Fibroblast of the aortic adventitia (primary cell): ENCODE measurements around the gene DDB1. TPM values are rescaled to one million over a fixed set of nuclear protein-coding genes. Genes with fewer than 3 reads are reported as not detected.

Experiments used
- DNase-seq: peaks from one replicate; pipeline ENCODE4 v3.0.0-alpha.2; 2010; ENCODE audit warnings: low read depth
- H3K4me3 ChIP-seq: 2 replicates; pipeline ENCODE4 v1.5.1; 2011; ENCODE audit warnings: low read depth, mild to moderate bottlenecking, control low read depth, low read length, moderate library complexity
- total RNA-seq: library from RNA; depleted of rRNA; stranded (reverse); fragments of >200 nt; gene quantifications from 2 replicates; pipeline ENCODE4 v1.2.3, GENCODE V29; 2012; ENCODE audit warnings: low replicate concordance
- TF ChIP-seq, protein P1 (sequence below): IDR thresholded peaks from 2 replicates; pipeline ENCODE4 v1.5.1; 2011; ENCODE audit warnings: mild to moderate bottlenecking, low read length, control low read depth, inconsistent platforms; ENCODE audit not compliant: insufficient read depth

DDB1 gene
- total RNA-seq, 1 donor: 290 TPM

DNA sequence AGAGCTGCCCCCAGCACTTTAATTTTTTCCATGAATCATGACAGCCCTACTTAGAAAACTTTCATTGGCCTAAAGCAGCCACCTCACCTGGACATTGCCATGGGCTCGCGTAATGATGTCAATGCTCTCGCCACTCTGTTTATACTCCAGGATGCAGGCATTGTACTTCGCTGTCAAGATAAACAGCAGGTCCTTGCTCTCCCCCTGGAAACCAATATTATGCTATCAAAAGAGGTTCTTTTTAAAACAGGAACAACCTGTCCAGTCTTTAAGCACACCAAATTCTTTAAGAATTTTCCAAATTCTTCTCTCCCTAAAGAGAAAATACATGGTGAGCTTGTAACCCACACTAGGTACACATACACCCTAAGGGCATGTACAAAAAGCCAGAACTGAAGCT is 3.0 kb downstream of the DDB1 start:
- H3K4me3 ChIP-seq: peak overlapping the region; percentile 35
- no peak for DNase-seq
- TF ChIP-seq, protein P1, sequence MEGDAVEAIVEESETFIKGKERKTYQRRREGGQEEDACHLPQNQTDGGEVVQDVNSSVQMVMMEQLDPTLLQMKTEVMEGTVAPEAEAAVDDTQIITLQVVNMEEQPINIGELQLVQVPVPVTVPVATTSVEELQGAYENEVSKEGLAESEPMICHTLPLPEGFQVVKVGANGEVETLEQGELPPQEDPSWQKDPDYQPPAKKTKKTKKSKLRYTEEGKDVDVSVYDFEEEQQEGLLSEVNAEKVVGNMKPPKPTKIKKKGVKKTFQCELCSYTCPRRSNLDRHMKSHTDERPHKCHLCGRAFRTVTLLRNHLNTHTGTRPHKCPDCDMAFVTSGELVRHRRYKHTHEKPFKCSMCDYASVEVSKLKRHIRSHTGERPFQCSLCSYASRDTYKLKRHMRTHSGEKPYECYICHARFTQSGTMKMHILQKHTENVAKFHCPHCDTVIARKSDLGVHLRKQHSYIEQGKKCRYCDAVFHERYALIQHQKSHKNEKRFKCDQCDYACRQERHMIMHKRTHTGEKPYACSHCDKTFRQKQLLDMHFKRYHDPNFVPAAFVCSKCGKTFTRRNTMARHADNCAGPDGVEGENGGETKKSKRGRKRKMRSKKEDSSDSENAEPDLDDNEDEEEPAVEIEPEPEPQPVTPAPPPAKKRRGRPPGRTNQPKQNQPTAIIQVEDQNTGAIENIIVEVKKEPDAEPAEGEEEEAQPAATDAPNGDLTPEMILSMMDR: no peak

DNA sequence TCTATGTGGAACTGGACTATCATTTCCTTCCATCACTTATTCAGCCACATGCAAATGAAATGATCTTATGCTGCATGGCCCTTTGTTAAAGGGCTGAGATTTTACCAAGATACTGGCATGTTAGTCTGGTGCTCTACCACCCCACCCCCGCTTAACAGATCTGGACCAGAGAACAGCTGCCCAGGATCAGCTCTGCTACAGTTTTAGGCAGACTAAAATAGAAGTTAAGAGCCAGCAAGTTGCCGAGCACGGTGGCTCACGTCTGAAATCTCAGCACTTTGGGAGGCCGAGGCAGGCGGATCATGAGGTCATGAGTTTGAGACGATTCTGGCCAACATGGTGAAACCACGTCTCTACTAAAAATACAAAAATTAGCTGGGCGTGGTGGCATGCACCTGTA is 4.6 kb downstream of the DDB1 start:
- peak overlapping the region; percentile 9 for H3K4me3 ChIP-seq
- DNase-seq: no peak
- TF ChIP-seq, protein P1: no peak

- no peak overlapping the region for H3K4me3 ChIP-seq
- TF ChIP-seq, protein P1: no peak
- peak; percentile 79 for DNase-seq
Observed at GRCh38 chr11:61327669-61328071, 5.2 kb downstream of the DDB1 start.

DNA sequence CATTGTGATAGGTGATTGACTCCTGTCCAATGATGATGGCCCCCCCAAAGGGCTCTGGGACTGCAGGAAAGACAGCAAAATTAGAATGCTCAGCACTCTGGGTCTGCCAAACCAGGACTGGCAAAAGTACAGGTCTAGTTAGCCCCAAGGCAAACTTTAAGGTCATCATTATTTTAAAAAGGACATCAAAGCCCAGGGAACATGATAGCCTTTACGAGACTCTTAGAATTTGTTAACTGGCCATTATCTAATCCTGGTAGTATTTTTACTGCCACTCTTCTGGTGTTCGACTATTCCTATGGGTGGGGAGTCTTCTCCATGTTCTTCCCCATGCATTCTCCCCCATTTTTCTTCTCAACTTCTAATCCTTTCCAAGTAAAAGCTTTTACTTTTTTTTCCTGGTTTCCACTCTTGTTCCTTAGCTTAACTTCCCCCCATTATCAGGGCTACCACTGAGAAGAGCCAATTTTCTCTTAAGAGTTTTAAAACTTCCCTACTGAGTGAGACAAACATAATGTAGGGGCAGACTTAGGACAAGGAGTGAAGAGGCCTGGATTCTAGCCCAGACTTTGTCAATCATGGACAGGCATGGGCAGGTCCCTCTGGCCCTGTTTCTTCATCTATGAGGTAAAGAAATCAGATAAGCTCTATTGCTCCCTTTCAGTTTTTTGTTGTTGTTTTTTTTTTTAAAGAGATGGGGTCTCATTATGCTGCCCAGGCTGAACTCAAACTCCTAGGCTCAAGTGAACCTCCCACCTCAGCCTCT is 7.1 kb downstream of the DDB1 start:
- no peak overlapping the region for H3K4me3 ChIP-seq
- peak; percentile 75 for DNase-seq
- TF ChIP-seq, protein P1: no peak

GRCh38 chr11:61315260-61315659 is 17.6 kb downstream of the DDB1 start:
- DNase-seq: no peak

GRCh38 chr11:61310749-61311148 is 22.2 kb downstream of the DDB1 start:
- TF ChIP-seq, protein P1: no peak
- DNase-seq: no peak
- no peak overlapping the region for H3K4me3 ChIP-seq

More at GRCh38 chr11:61315260-61315659, 17.6 kb downstream of the DDB1 start:
- TF ChIP-seq, protein P1: no peak
- H3K4me3 ChIP-seq: no peak overlapping the region
